ENCODE results near the gene SLMAP.

GRCh38 chr3:57948781-57949242 is 192.7 kb downstream of the SLMAP start:
- TF ChIP-seq CTCF (IDR thresholded peaks at IDR 0.05) (no peak), POLR2AphosphoS5 (IDR thresholded peaks at IDR 0.05) (no peak), EP300 (IDR thresholded peaks at IDR 0.05) (no peak)

Measured in upper lobe of left lung (tissue), 4 donors.